ENCODE measurements around the gene SMPD2. TPM values are rescaled to one million over a fixed set of nuclear protein-coding genes. Genes with fewer than 3 reads are reported as not detected.

Gene SMPD2
- total and polyA plus RNA-seq, 9 of the 15 experiments (the other 6 are each of a cell fraction or from before 2014, with no cell fraction given), result 0.13 to 21.8 (median 18.3) TPM

DNA sequence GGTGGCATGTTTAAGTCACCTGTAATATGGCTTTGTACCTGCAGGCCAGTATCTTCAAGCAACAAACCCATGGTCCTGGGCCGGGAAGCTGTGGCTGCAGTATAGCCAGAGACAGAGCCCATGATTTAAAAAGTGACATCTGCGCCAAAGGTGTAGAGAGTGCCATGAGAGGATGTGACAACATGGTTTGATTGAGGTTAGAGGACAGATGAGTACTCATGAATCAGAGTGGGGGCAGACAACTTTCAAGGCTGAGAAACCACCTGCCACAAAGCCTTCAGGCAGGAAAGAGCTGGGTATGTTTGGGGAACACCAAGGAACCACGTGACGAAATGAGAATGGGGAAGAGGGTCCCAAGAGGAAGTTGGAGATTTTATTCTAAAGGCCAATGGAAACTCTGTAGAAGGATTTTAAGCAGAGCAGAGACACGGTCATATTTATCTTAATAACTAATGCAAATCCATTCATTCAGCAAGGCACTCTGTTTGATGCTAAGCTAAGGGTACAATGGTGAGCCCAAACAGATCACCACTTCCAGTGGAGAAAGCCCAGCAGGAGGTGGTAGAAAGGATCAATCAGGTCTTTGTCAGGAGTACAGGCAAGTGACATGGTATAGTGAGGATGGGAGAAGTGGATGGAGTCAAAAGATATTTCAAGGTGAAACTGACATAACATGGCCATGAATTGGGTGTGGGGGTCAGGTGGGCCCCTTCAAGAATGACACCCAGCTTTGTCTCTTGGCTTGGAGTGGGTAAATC lies 18.4 kb downstream of the SMPD2 start:
- TF ChIP-seq SPI1 (IDR thresholded peaks at IDR 0.05; ENCODE audit: borderline replicate concordance, low read depth, low read length) (peak; percentile 50; the same call in 1 of the 2 replicates), PHF21A (IDR thresholded peaks at IDR 0.05; ENCODE audit: borderline replicate concordance, low read depth) (no peak), CBFA2T3 (IDR thresholded peaks at IDR 0.05) (peak; percentile 36; the same call in 1 of the 2 replicates), HNRNPH1 (optimal IDR thresholded peaks at IDR 0.05; ENCODE audit: low read depth, low read length) (no peak)
- WGBS (ENCODE audit: insufficient coverage, low coverage, missing lambda C conversion rate), result 59% methylated on average over 5 of the region's 5 CpGs
- no peak for ATAC-seq
- Histone ChIP-seq H2AFZ (ENCODE audit: low read depth, low read length) (no peak overlapping the region), H3K36me3 (ENCODE audit: control insufficient read depth, insufficient read depth, low read length) (peaks cover 26% of the 10 kb centered on the region), H3K4me3 (no peak overlapping the region), H3K4me2 (ENCODE audit: insufficient read depth, low read length) (no peak overlapping the region), H3K9me3 (replicated peaks; ENCODE audit: control insufficient read depth, insufficient read depth, low read depth, low read length) (no peaks in the 10 kb centered on the region), H3K79me2 (ENCODE audit: control insufficient read depth, insufficient read depth, low read length) (peaks cover 2% of the 10 kb centered on the region; the same call in 1 of the 3 replicates), H3K4me1 (replicated peaks in 1 of 2; ENCODE audit: control insufficient read depth in 2 of 2, insufficient read depth in 2 of 2, low read length in 2 of 2) (peaks cover 5 to 22% of the 10 kb centered on the region in 2 experiments; a peak in 4 of 5 replicates), H4K20me1 (replicated peaks; ENCODE audit: control insufficient read depth, insufficient read depth, low read length) (no peaks in the 10 kb centered on the region), H3K27ac (ENCODE audit: extremely low read depth, low read depth, low read length) (no peak overlapping the region), H3K27me3 (ENCODE audit: control insufficient read depth in 2 of 2, insufficient read depth in 2 of 2, low read length in 2 of 2) (no peaks in the 10 kb centered on the region), H3K9ac (ENCODE audit: insufficient read depth in 1 of 2, low read depth in 2 of 2, low read length in 2 of 2) (no peak overlapping the region), H3K9me1 (ENCODE audit: control insufficient read depth, insufficient read depth, low read length) (no peaks in the 10 kb centered on the region)
- ChIA-PET CTCF (ENCODE audit: low intra/inter-chr PET ratio) (no interaction called here), POLR2A (interaction anchor here (1.7 kb wide), 1 partner anchor 14 kb away, joined by 5 read pairs; no protein-coding TSS in a partner anchor)
- no TSS peak for BruUV-seq (replicated peaks)
- FAIRE-seq, result no peak
- no peak for DNase-seq (ENCODE audit: extremely low read depth in 1 of 4, low spot score in 3 of 4)
- in situ Hi-C loops (cut with MboI) (no loop called here), intact Hi-C loops (cut with micrococcal nuclease) (no loop called here)
